RWPE1 (cell line): ENCODE results near the gene TLR5.
A peak's percentile ranks its signal among the peaks of the same experiment; 100 is the strongest.

Experiments used
- CTCF ChIA-PET: fragments of 350-600 bp; sonication (Branson Sonifier 250); formaldehyde crosslinking; extraction: SDS; loops from one replicate; lab custom pipeline; 2021; lab: Yijun Ruan, JAX
- POLR2A ChIA-PET: fragments of 400-600 bp; formaldehyde crosslinking; extraction: SDS; loops from one replicate; lab custom pipeline; 2020; ENCODE audit warnings: antibody characterized with exemption; ENCODE audit not compliant: low non-redundant PET; lab: Yijun Ruan, JAX
- DNase-seq: peaks from one replicate; pipeline ENCODE4 v3.0.0; 2012; ENCODE audit warnings: low spot score
- H3K27ac ChIP-seq: fragments of 450-650 bp; 2 replicates; pipeline ENCODE4 v1.5.1; 2017
- TF ChIP-seq, protein P1 (sequence below): fragments of 450-650 bp; conservative IDR thresholded peaks from 2 replicates; pipeline ENCODE4 v1.5.1; 2017; ENCODE audit warnings: low read depth, mild to moderate bottlenecking

Gene TLR5

GRCh38 chr1:223081181-223081994 is 61.7 kb downstream of the TLR5 start:
- ChIA-PET POLR2A (no interaction called here), CTCF (interaction anchor here (0.6 to 1.5 kb wide), 22 partner anchors 9 to 1699 kb away, joined by 3 to 7 read pairs (median 3); no protein-coding TSS in a partner anchor)
- peak overlapping the region; percentile 81 for H3K27ac ChIP-seq
- TF ChIP-seq, protein P1, sequence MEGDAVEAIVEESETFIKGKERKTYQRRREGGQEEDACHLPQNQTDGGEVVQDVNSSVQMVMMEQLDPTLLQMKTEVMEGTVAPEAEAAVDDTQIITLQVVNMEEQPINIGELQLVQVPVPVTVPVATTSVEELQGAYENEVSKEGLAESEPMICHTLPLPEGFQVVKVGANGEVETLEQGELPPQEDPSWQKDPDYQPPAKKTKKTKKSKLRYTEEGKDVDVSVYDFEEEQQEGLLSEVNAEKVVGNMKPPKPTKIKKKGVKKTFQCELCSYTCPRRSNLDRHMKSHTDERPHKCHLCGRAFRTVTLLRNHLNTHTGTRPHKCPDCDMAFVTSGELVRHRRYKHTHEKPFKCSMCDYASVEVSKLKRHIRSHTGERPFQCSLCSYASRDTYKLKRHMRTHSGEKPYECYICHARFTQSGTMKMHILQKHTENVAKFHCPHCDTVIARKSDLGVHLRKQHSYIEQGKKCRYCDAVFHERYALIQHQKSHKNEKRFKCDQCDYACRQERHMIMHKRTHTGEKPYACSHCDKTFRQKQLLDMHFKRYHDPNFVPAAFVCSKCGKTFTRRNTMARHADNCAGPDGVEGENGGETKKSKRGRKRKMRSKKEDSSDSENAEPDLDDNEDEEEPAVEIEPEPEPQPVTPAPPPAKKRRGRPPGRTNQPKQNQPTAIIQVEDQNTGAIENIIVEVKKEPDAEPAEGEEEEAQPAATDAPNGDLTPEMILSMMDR = peak; percentile 94
- peak; percentile 91 for DNase-seq

DNA sequence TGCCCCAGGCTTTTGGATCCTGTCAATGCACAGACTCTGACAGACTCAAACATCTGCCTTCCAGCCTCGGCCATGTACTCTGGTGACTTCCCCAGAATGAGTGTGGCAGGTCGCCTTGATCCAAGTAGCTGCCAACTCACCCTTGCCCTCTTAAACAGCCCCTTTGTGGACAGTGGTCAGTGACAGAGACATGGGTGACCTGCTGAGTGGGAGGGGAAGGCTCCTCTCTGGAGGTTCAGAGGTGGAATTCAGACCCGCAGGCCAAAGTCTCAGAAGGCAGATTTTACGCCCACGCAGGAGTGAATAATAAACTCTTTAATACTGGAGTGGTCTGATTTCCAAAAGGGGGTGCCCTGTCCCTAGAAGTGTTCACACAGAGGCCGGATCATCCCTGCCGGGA is 63.5 kb downstream of the TLR5 start:
- ChIA-PET POLR2A (no interaction called here), CTCF (no interaction called here)
- DNase-seq = no peak
- TF ChIP-seq, protein P1 = no peak
- no peak overlapping the region for H3K27ac ChIP-seq

GRCh38 chr1:223077247-223077833 is 65.7 kb downstream of the TLR5 start:
- no peak overlapping the region for H3K27ac ChIP-seq
- TF ChIP-seq, protein P1 = no peak
- no peak for DNase-seq
- ChIA-PET CTCF (no interaction called here), POLR2A (no interaction called here)

DNA sequence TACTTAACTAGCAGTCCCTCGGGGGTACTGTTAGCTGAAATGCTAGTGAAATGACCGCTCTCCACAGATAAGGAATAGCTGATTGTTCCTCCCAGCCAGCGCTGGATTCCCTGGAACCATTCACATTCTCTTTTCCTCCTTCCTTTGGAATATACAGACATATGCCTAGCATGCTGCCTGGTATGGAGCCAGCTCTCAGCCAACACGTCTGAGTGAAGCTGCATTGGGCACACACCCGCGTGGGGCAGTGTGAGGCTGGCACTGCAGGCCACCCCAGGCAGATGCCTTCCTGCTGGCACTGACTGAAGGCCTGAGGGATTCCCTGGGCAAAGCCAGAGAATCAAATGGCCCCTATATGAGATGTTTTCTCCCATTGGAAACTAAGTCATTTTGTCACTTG is 66.7 kb downstream of the TLR5 start:
- no peak overlapping the region for H3K27ac ChIP-seq
- DNase-seq = no peak
- TF ChIP-seq, protein P1 = no peak
- ChIA-PET CTCF (interaction anchor here (0.6 kb wide), 2 partner anchors 255 to 286 kb away, joined by 3 to 4 read pairs; no protein-coding TSS in a partner anchor), POLR2A (no interaction called here)

GRCh38 chr1:223075834-223076233 is 67.2 kb downstream of the TLR5 start:
- POLR2A ChIA-PET = no interaction called here
- no peak overlapping the region for H3K27ac ChIP-seq
- TF ChIP-seq, protein P1 = no peak
- DNase-seq = no peak
- CTCF ChIA-PET = interaction anchor here (0.6 kb wide), 1 partner anchor 254 kb away, joined by 3 read pairs; no protein-coding TSS in a partner anchor

DNA sequence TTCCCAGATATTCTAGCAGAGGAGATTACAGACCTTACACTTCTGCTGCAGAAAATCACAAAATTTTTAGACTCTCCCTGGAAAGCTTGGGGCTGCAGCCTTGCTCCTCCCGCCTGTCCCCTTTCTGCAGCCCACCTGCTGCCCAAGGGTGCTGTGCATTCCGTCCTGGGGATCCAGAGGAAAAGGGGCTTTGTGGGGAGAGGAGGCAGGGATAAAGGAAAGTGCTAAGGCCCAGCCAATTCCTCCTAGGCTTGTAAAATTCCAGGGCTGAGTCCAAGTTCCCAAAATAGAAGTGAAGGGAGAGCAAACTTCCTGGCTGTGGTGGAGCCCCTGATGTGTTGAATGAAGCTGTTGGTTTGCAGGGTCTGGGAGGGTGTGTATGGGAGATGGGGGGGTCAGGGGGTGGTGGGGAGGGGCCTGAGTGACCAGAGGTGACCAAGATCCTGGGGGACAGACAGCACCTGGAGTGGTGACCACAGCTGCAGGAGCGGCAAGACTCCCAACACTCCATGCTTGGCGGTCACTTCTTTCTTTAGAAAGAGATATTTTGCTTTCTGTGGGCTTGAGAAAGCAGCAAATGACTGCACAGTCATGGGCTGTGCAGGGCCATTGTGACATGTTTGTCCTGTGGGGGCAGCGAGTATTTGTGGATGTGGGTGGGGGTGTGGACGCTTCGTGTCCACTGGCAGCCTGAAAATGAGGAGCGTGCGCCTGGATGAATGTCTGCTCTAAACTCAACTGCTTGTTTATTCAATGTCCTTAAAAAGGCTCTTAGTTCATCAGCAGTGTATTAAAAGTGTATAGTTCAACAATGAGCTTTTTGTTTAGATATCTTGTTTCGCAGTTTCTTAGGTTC is 68.4 kb downstream of the TLR5 start:
- POLR2A ChIA-PET = no interaction called here
- TF ChIP-seq, protein P1 = no peak
- CTCF ChIA-PET = no interaction called here
- no peak overlapping the region for H3K27ac ChIP-seq
- no peak for DNase-seq
